CD8-positive, alpha-beta memory T cell (primary cell): ENCODE data around the gene MACROD2. TPM values are rescaled to one million over a fixed set of nuclear protein-coding genes. Genes with fewer than 3 reads are reported as not detected.

ENCODE experiments used
- CTCF ChIA-PET: fragments of 350-600 bp; sonication (Branson Sonifier 250); formaldehyde crosslinking; loops from one replicate; lab custom pipeline; 2021; ENCODE audit warnings: antibody characterized with exemption; lab: Charles Lee
- POLR2A ChIA-PET: fragments of 350-600 bp; sonication (Branson Sonifier 250); formaldehyde crosslinking; loops from one replicate; lab custom pipeline; 2021; ENCODE audit warnings: antibody characterized with exemption; lab: Charles Lee
- DNase-seq, 5 donors: peaks; one replicate each; pipeline versions ENCODE4 v3.0.0 to v3.0.0-alpha.2; 2020 to 2022; ENCODE audit warnings: mixed read lengths in 1 of 5
- H3K27ac ChIP-seq: one replicate; pipeline ENCODE4 v1.7.0; 2013; ENCODE audit warnings: low read depth, mild to moderate bottlenecking, low read length, moderate library complexity
- H3K27me3 ChIP-seq: 2 replicates; pipeline ENCODE4 v1.7.0; 2013; ENCODE audit warnings: low read length, mild to moderate bottlenecking; ENCODE audit not compliant: insufficient read depth, poor library complexity, severe bottlenecking
- H3K36me3 ChIP-seq: 2 replicates; pipeline ENCODE4 v1.7.0; 2013; ENCODE audit warnings: mild to moderate bottlenecking, low read length, moderate library complexity; ENCODE audit not compliant: insufficient read depth
- H3K4me1 ChIP-seq: 2 replicates; pipeline ENCODE4 v1.7.0; 2013; ENCODE audit warnings: mild to moderate bottlenecking, low read length, moderate library complexity; ENCODE audit not compliant: insufficient read depth
- H3K4me3 ChIP-seq: 2 replicates; pipeline ENCODE4 v1.7.0; 2013; ENCODE audit warnings: mild to moderate bottlenecking, low read length
- H3K9me3 ChIP-seq: 2 replicates; pipeline ENCODE4 v1.7.0; 2013; ENCODE audit warnings: mild to moderate bottlenecking, low read length
- H3K27ac Mint-ChIP-seq, 8 donors: one replicate each; pipeline ENCODE4 v1.8.0; 2020 to 2021; ENCODE audit warnings: mixed read lengths in 8 of 8, mild to moderate bottlenecking in 6 of 8, inconsistent platforms in 3 of 8, moderate library complexity in 3 of 8
- H3K27me3 Mint-ChIP-seq, 2 donors: one replicate each; pipeline ENCODE4 v1.8.0; 2020 to 2021; ENCODE audit warnings: mixed read lengths in 2 of 2, mild to moderate bottlenecking in 1 of 2, moderate library complexity in 1 of 2
- H3K36me3 Mint-ChIP-seq, 3 donors: one replicate each; pipeline ENCODE4 v1.8.0; 2020 to 2021; ENCODE audit warnings: mixed read lengths in 3 of 3, inconsistent platforms in 1 of 3, mild to moderate bottlenecking in 1 of 3
- H3K4me1 Mint-ChIP-seq, 3 donors: one replicate each; pipeline ENCODE4 v1.8.0; 2020 to 2021; ENCODE audit warnings: mixed read lengths in 3 of 3, inconsistent platforms in 1 of 3, mild to moderate bottlenecking in 1 of 3
- H3K4me3 Mint-ChIP-seq, 7 donors: one replicate each; pipeline ENCODE4 v1.8.0; 2020 to 2021; ENCODE audit warnings: mixed read lengths in 7 of 7, mild to moderate bottlenecking in 6 of 7, moderate library complexity in 4 of 7, inconsistent platforms in 2 of 7
- H3K9me3 Mint-ChIP-seq, 5 donors: one replicate each; pipeline ENCODE4 v1.8.0; 2020 to 2022; ENCODE audit warnings: mixed read lengths in 5 of 5, mild to moderate bottlenecking in 3 of 5, moderate library complexity in 2 of 5, inconsistent platforms in 1 of 5
- polyA plus RNA-seq: library from polyadenylated mRNA; unstranded; fragments of 300-500 nt; fragmentation: Illumina TruSeq; gene quantifications from one replicate; pipeline ENCODE4 v1.2.3, GENCODE V29; 2021
- total RNA-seq, 2 experiments: library from RNA; stranded (reverse); gene quantifications; one replicate each; pipeline ENCODE4 v1.2.3, GENCODE V29; 2021

The MACROD2 gene
- total and polyA plus RNA-seq, 3 experiments from 2014 or later: not detected

DNA sequence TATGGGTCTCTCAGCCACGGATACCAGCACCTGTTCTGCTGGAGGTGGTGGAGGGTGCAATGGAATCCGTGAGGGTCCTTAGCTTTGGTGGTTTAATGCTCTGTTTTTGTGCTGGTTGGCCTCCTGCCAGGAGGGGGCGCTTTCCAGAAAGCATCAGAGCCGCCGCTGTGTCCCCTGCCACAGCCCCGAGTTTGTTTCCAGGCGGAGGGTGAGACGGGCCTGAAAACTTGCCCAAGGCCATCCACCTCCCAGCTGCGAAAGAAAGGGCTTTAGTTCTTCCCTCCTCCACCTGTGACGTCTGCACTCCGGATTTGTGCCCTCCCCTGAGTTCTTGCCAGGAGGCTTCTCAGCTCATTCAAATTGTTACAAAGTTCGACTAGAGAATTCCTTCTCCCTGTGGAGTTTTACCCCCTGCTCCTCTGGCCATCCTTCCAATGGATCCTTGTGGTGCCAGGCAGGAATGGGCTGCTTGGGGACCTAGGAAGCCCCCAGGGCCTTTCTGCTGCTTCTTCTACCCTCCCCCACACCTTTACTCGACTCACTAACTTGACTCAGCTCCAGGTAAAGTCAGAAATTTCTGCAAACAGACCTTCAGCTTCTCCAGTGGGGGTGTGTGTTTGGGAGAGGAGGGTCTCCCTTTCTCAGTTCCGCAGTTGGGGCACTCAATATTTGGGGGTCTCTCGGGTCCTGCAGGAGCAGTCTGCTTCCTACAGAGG, 1704.3 kb downstream of the MACROD2 start:
- Mint-ChIP-seq H3K27me3 (no peaks in the 10 kb centered on the region), H3K27ac (no peak overlapping the region), H3K9me3 (peaks cover under 1 to 25% (median 6%) of the 10 kb centered on the region in 5 donors), H3K4me1 (no peaks in the 10 kb centered on the region), H3K36me3 (no peaks in the 10 kb centered on the region), H3K4me3 (no peak overlapping the region)
- no peak overlapping the region for H3K4me3 ChIP-seq
- no peaks in the 10 kb centered on the region for H3K36me3 ChIP-seq
- CTCF ChIA-PET: no interaction called here
- H3K27ac ChIP-seq: no peak overlapping the region
- POLR2A ChIA-PET: no interaction called here
- no peaks in the 10 kb centered on the region for H3K9me3 ChIP-seq
- DNase-seq: no peak
- no peaks in the 10 kb centered on the region for H3K4me1 ChIP-seq
- H3K27me3 ChIP-seq: no peaks in the 10 kb centered on the region

DNA sequence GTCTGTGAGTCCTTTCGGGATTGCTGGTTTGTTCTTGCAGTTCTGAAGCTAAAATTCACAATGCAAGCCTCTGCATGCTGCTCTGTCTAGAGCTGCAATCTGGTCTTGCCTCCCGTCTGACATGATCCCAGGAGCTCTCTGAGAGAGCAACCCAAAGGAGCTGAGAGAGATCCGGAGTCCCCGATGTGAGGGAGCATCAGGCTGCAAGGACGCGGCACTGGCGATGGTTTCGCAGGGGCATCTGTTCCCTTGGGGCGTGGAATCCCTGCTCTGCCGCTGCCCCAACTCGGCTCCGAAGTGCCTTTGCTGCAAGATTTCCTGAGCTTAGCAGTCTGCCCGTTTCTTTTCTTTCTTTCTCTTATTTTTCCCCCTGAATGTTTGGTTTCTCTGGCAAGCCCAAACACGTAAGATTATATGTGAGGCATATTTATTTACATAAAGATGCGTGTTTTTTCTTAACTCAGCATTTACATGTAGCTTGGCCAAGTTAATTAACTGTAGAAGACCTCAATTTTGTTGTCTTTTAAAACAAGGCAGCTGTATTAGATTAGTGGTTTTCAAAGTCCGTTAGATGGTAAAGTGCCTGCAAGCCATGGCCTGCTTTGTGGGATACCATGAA, 1704.9 kb downstream of the MACROD2 start:
- Mint-ChIP-seq H3K4me3 (no peak overlapping the region), H3K27ac (no peak overlapping the region), H3K4me1 (no peaks in the 10 kb centered on the region), H3K27me3 (no peaks in the 10 kb centered on the region), H3K9me3 (peaks cover 0 to 25% (median 6%) of the 10 kb centered on the region in 5 donors), H3K36me3 (no peaks in the 10 kb centered on the region)
- H3K36me3 ChIP-seq: no peaks in the 10 kb centered on the region
- H3K4me3 ChIP-seq: no peak overlapping the region
- H3K27me3 ChIP-seq: no peaks in the 10 kb centered on the region
- DNase-seq: no peak
- H3K9me3 ChIP-seq: no peaks in the 10 kb centered on the region
- ChIA-PET CTCF (no interaction called here), POLR2A (no interaction called here)
- no peaks in the 10 kb centered on the region for H3K4me1 ChIP-seq
- H3K27ac ChIP-seq: no peak overlapping the region

DNA sequence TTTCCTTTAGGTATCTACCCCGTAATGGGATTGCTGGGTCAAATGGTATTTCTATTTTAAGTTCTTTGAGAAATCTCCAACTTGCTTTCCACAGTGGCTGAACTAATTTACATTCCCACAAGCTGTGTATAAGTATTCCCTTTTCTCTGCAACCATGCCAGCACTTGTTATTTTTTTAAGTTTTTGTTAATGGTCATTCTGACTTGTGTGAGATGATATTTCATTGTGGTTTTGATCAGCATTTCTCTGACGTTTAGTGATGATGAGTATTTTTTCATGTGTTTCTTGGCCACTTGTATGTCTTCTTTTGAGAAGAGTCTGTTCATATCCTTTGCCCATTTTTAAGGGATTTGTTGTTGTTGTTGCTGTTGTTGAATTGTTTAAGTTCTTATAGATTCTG, 1706.8 kb downstream of the MACROD2 start:
- peaks cover 0 to 15% (median 6%) of the 10 kb centered on the region in 5 donors for H3K9me3 Mint-ChIP-seq
- Histone ChIP-seq H3K9me3 (no peaks in the 10 kb centered on the region), H3K4me1 (no peaks in the 10 kb centered on the region), H3K27ac (no peak overlapping the region), H3K36me3 (no peaks in the 10 kb centered on the region), H3K27me3 (no peaks in the 10 kb centered on the region), H3K4me3 (no peak overlapping the region)
- no peaks in the 10 kb centered on the region for H3K4me1 Mint-ChIP-seq
- H3K27ac Mint-ChIP-seq: no peak overlapping the region
- DNase-seq: no peak
- H3K36me3 Mint-ChIP-seq: no peaks in the 10 kb centered on the region
- ChIA-PET CTCF (no interaction called here), POLR2A (no interaction called here)
- no peak overlapping the region for H3K4me3 Mint-ChIP-seq
- no peaks in the 10 kb centered on the region for H3K27me3 Mint-ChIP-seq

DNA sequence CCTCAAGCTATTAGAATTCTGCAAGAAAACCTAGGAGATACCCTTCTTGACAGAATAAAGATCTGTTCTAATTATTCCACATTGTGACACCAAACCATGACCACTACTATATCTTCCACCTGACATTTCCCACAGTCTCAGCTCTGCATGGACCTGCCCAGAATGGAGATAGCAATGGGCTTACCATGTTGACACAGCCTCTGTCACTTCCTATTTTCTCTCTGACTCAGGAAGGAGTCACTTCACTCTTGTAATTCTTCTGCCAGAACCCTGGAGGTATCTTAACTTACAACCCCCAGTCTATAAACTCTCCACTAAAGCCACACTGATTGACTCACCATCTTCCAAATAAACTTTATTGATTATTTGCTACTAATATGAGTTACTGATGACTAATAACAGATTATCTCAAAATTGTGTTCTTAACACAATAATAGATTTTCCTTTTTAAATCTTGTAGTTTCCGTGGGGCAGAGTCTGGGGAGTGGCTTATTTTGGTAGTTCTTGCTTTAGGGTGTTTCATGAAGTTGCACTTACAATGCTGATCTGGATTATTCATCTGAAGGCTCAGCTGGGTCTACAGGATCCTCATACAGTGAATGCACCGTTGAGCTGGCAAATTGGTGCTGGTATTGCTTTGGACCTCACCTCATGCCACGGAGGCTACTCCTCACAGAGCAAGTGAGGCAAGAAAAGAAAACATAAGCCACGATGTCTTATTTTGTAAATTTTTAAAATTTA, 1708.0 kb downstream of the MACROD2 start:
- Mint-ChIP-seq H3K4me1 (no peaks in the 10 kb centered on the region), H3K9me3 (peaks cover 0 to 21% (median 6%) of the 10 kb centered on the region in 5 donors), H3K27me3 (no peaks in the 10 kb centered on the region), H3K4me3 (no peak overlapping the region), H3K36me3 (no peaks in the 10 kb centered on the region), H3K27ac (no peak overlapping the region)
- Histone ChIP-seq H3K4me1 (no peaks in the 10 kb centered on the region), H3K9me3 (no peaks in the 10 kb centered on the region), H3K27me3 (no peaks in the 10 kb centered on the region), H3K4me3 (no peak overlapping the region), H3K27ac (no peak overlapping the region), H3K36me3 (no peaks in the 10 kb centered on the region)
- DNase-seq: no peak
- POLR2A ChIA-PET: no interaction called here
- CTCF ChIA-PET: no interaction called here

DNA sequence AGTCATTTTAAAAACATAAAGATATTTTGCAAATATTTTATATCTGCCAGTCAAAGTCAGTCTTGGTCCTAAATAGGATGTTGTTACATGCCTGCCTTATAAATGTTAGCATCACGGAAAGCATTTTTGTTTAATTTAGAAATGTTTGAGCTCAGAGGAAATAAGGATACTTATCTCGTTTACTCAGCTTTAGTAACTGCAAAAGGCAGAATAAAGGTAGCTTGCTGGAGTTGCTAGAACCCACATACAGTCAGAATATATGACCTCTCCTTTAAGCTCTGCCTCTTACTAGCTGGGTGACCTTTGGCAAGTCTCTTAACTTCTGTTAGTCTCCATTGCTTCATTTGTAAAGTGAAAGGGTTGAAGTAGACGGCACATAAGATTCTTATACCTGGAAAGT, 1710.7 kb downstream of the MACROD2 start:
- CTCF ChIA-PET: no interaction called here
- H3K4me3 ChIP-seq: no peak overlapping the region
- H3K36me3 Mint-ChIP-seq: no peaks in the 10 kb centered on the region

DNA sequence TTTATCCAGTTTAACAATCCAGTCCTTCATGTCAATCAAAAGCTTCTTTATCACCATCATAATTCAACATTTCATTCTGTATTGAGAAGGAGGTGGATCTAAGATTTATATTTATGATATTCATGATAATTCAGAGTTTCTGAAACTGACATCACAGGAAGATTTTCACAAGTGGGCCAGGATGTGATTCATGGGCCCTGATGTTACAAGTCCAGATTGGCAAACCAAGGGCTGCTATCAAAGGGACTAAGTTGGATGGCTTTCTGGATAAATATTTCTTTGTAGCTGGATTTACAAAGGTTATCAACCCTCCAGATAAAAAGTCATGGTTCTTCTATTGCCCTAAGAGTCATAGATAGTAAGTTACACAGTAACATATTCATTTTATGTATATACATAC, 1711.4 kb downstream of the MACROD2 start:
- Mint-ChIP-seq H3K4me3 (no peak overlapping the region), H3K4me1 (no peaks in the 10 kb centered on the region), H3K36me3 (no peaks in the 10 kb centered on the region), H3K27ac (no peak overlapping the region), H3K9me3 (peaks cover 0 to 12% (median 5%) of the 10 kb centered on the region in 5 donors), H3K27me3 (no peaks in the 10 kb centered on the region)
- Histone ChIP-seq H3K36me3 (no peaks in the 10 kb centered on the region), H3K4me1 (no peaks in the 10 kb centered on the region), H3K27ac (no peak overlapping the region), H3K27me3 (no peaks in the 10 kb centered on the region), H3K4me3 (no peak overlapping the region), H3K9me3 (no peaks in the 10 kb centered on the region)
- DNase-seq: no peak
- POLR2A ChIA-PET: no interaction called here
- CTCF ChIA-PET: no interaction called here

More for the DNA sequence above, 1710.7 kb downstream of the MACROD2 start:
- Mint-ChIP-seq H3K4me3 (no peak overlapping the region), H3K4me1 (no peaks in the 10 kb centered on the region), H3K27ac (no peak overlapping the region), H3K9me3 (peaks cover 0 to 13% (median 4%) of the 10 kb centered on the region in 5 donors), H3K27me3 (no peaks in the 10 kb centered on the region)
- no peaks in the 10 kb centered on the region for H3K36me3 ChIP-seq
- DNase-seq: no peak
- H3K27ac ChIP-seq: no peak overlapping the region
- no peaks in the 10 kb centered on the region for H3K4me1 ChIP-seq
- POLR2A ChIA-PET: no interaction called here
- no peaks in the 10 kb centered on the region for H3K9me3 ChIP-seq
- no peaks in the 10 kb centered on the region for H3K27me3 ChIP-seq

DNA sequence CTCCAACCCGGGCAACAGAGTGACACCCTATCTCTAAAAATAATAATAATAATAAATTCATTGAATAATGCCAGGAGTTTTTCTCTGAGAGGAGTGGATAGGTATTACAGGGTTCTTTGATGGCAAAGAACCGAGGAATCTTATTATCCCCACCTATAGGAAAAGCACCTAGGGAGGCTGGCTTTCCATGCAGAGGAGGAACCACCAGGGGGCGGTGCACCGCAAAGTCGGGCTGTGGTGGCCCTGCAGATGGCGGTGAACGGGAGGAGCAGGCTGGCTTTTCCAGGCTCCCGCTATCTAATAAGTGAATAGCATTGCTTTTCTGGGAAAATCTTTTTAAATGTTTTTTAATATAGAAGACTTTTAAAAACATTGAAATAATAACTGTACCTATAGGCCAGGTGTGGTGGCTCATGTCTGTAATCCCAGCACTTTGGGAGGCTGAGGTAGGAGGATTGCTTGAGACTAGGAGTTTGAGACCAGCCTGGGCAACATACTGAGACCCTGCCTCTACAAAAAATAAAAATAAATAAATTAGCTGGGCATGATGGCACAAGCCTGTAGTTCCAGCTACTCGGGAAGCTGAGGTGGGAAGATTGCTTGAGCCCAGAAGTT, 1713.8 kb downstream of the MACROD2 start:
- no peak overlapping the region for H3K4me3 Mint-ChIP-seq
- no peaks in the 10 kb centered on the region for H3K9me3 ChIP-seq
- no peaks in the 10 kb centered on the region for H3K36me3 ChIP-seq
- H3K27me3 ChIP-seq: no peaks in the 10 kb centered on the region
- CTCF ChIA-PET: no interaction called here
- no peaks in the 10 kb centered on the region for H3K4me1 Mint-ChIP-seq
- peaks cover 0 to 7% (median 3%) of the 10 kb centered on the region in 5 donors for H3K9me3 Mint-ChIP-seq
- H3K27me3 Mint-ChIP-seq: no peaks in the 10 kb centered on the region
- no peak for DNase-seq
- H3K4me1 ChIP-seq: no peaks in the 10 kb centered on the region
- POLR2A ChIA-PET: no interaction called here
- no peak overlapping the region for H3K4me3 ChIP-seq
- no peak overlapping the region for H3K27ac Mint-ChIP-seq
- no peaks in the 10 kb centered on the region for H3K36me3 Mint-ChIP-seq
- no peak overlapping the region for H3K27ac ChIP-seq

DNA sequence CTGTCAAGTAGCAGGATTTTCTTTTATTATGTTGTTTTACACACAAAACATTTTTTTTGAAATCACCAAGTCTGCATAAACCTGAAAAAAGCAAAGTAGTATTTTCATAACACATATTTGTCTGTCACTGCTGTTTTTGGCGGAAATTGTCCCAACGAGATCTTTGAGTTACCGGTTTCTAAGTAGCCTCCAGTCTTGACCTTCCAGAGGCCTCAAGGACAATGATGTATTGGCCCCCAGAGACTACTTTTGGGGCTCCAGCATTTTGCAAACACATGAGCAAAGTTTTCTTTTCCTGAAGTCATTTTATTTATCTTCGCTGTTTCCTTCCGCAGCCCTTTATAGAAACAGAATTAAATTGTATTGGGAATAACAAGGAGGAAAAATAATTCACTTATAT, 1715.3 kb downstream of the MACROD2 start:
- ChIA-PET CTCF (no interaction called here), POLR2A (no interaction called here)
- H3K36me3 Mint-ChIP-seq: no peaks in the 10 kb centered on the region
- Histone ChIP-seq H3K36me3 (no peaks in the 10 kb centered on the region), H3K27ac (no peak overlapping the region), H3K4me1 (no peaks in the 10 kb centered on the region), H3K9me3 (no peaks in the 10 kb centered on the region), H3K4me3 (no peak overlapping the region), H3K27me3 (no peaks in the 10 kb centered on the region)
- H3K27ac Mint-ChIP-seq: no peak overlapping the region
- H3K4me3 Mint-ChIP-seq: no peak overlapping the region
- no peaks in the 10 kb centered on the region for H3K4me1 Mint-ChIP-seq
- DNase-seq: no peak
- H3K9me3 Mint-ChIP-seq: peaks cover 0 to 7% (median 0%) of the 10 kb centered on the region in 5 donors
- no peaks in the 10 kb centered on the region for H3K27me3 Mint-ChIP-seq
